K562 (cell line): ENCODE measurements around the gene FLOT2. TPM values are rescaled to one million over a fixed set of nuclear protein-coding genes. Genes with fewer than 3 reads are reported as not detected.
A peak's percentile ranks its signal among the peaks of the same experiment; 100 is the strongest.

Experiments used
- ATAC-seq: fragments of 200-7000 bp; cut with Tn5 transposase; 3 replicates; pipeline ENCODE4 v1.9.1; 2020; ENCODE audit warnings: moderate library complexity
- BruUV-seq: library from RNA; stranded (reverse); fragments of 400-500 nt; replicated peaks from 2 replicates; lab custom pipeline; 2021; lab: Mats Ljungman, UMichigan
- CTCF ChIA-PET: fragments of 300-600 bp; formaldehyde crosslinking; extraction: SDS; loops from one replicate; lab custom pipeline; 2021; ENCODE audit warnings: low intra/inter-chr PET ratio; lab: Yijun Ruan, JAX
- POLR2A ChIA-PET: fragments of 300-600, 350-650 bp; sonication (Branson Sonifier 250); formaldehyde crosslinking; extraction: SDS; loops from one replicate; lab custom pipeline; 2021; ENCODE audit warnings: antibody characterized with exemption, inconsistent platforms; lab: Yijun Ruan, JAX
- DNase-seq, 4 experiments: peaks; one replicate each; pipeline versions ENCODE4 v3.0.0 to v3.0.0-alpha.2; 2011 to 2018; ENCODE audit warnings: low spot score in 3 of 4, mixed read lengths in 3 of 4; ENCODE audit errors: extremely low read depth in 1 of 4
- FAIRE-seq: peaks from 2 replicates; lab custom pipeline; 2011; peaks lifted over from hg19 to GRCh38; lab: Jason Lieb, UNC
- H2AFZ ChIP-seq: 2 replicates; pipeline ENCODE4 v1.6.0; 2011; ENCODE audit warnings: low read depth, low read length, control low read depth, inconsistent platforms
- H3K27ac ChIP-seq: fragments of 200-600 bp; 3 replicates; pipeline ENCODE4 v1.8.0; 2011; ENCODE audit warnings: low read depth, mild to moderate bottlenecking, control low read depth, inconsistent platforms, low read length, moderate library complexity, mixed read lengths; ENCODE audit errors: extremely low read depth
- H3K27me3 ChIP-seq, 2 experiments: fragments of 300-600 bp in 1 of 2; 2 replicates in 1 of 2; 3 replicates in 1 of 2; pipeline versions ENCODE4 v1.6.0 to v1.8.0; 2011; ENCODE audit warnings: inconsistent platforms in 2 of 2, low read length in 2 of 2, mild to moderate bottlenecking in 1 of 2, mixed read lengths in 1 of 2, moderate library complexity in 1 of 2; ENCODE audit not compliant: control insufficient read depth in 2 of 2, insufficient read depth in 2 of 2
- H3K36me3 ChIP-seq: fragments of 300-600 bp; 3 replicates; pipeline ENCODE4 v1.8.0; 2011; ENCODE audit warnings: mild to moderate bottlenecking, low read length, inconsistent platforms; ENCODE audit not compliant: control insufficient read depth, insufficient read depth
- H3K4me1 ChIP-seq, 2 experiments: fragments of 200-600 bp in 1 of 2; replicated peaks in 1 of 2; 2 replicates in 1 of 2; 3 replicates in 1 of 2; pipeline versions ENCODE4 v1.5.1 to v1.8.0; 2011; ENCODE audit warnings: inconsistent platforms in 2 of 2, low read length in 2 of 2, mild to moderate bottlenecking in 1 of 2, mixed read lengths in 1 of 2, moderate library complexity in 1 of 2; ENCODE audit not compliant: control insufficient read depth in 2 of 2, insufficient read depth in 2 of 2
- H3K4me2 ChIP-seq: 2 replicates; pipeline ENCODE4 v1.6.1; 2011; ENCODE audit warnings: low read length, control low read depth, inconsistent platforms, mixed read lengths; ENCODE audit not compliant: insufficient read depth
- H3K4me3 ChIP-seq: fragments of 200-600 bp; sonication (generic), shearing (Covaris generic); 2 replicates; pipeline ENCODE4 v1.5.1; 2016; ENCODE audit warnings: control low read depth, inconsistent platforms
- H3K79me2 ChIP-seq: fragments of 200-600 bp; 3 replicates; pipeline ENCODE4 v1.8.0; 2011; ENCODE audit warnings: low read length, inconsistent platforms; ENCODE audit not compliant: control insufficient read depth, insufficient read depth
- H3K9ac ChIP-seq, 2 experiments: 2 replicates each; pipeline versions ENCODE4 v1.6.0 to v1.6.1; 2011; ENCODE audit warnings: low read depth in 2 of 2, low read length in 2 of 2, control low read depth in 1 of 2, inconsistent platforms in 1 of 2, mild to moderate bottlenecking in 1 of 2, mixed read lengths in 1 of 2; ENCODE audit not compliant: insufficient read depth in 1 of 2
- H3K9me1 ChIP-seq: one replicate; pipeline ENCODE4 v1.6.0; 2011; ENCODE audit warnings: inconsistent platforms, mild to moderate bottlenecking, low read length, moderate library complexity; ENCODE audit not compliant: control insufficient read depth, insufficient read depth
- H3K9me3 ChIP-seq: replicated peaks from 2 replicates; pipeline ENCODE4 v1.5.1; 2011; ENCODE audit warnings: low read depth, low read length, inconsistent platforms; ENCODE audit not compliant: control insufficient read depth, insufficient read depth
- H4K20me1 ChIP-seq: replicated peaks from 2 replicates; pipeline ENCODE4 v1.6.1; 2011; ENCODE audit warnings: low read length, inconsistent platforms, mixed read lengths; ENCODE audit not compliant: control insufficient read depth, insufficient read depth
- POLR2G ChIP-seq: fragments of 200-400 bp; formaldehyde crosslinking; IDR thresholded peaks from 2 replicates; pipeline ENCODE4 v1.6.1; 2017; ENCODE audit warnings: low read depth, mild to moderate bottlenecking, antibody characterized with exemption, low read length, moderate library complexity
- WGBS: fragments of 100-300 bp; shearing (Covaris generic); methylation state at CpG from one replicate; pipeline ENCODE4 v1.1.6; 2016; ENCODE audit warnings: low coverage, mixed read lengths; ENCODE audit not compliant: insufficient coverage; ENCODE audit errors: missing lambda C conversion rate; 5-methylcytosine and 5-hydroxymethylcytosine counted together
- in situ Hi-C: fragments of 300-500 bp; cut with MboI; formaldehyde crosslinking; loops from 4 replicates; pipeline ENCODE4 v1.15.0; 2018; ENCODE audit warnings: inconsistent platforms, mixed read lengths
- intact Hi-C: fragments of 100-400 bp; cut with micrococcal nuclease; formaldehyde crosslinking; loops from 2 replicates; pipeline ENCODE4 v1.14.2; 2022
- polyA plus RNA-seq, 8 experiments: library from polyadenylated mRNA; depleted of rRNA in 4 of 8; stranded (reverse) in 5 of 8; unstranded in 3 of 8; fragments of >200 nt; fragmentation: Nextera tagmentation in 2 of 8; fragmentation: Illumina TruSeq in 1 of 8; extraction: Ambion mirVana in 2 of 8; extraction: Trizol in 1 of 8; gene quantifications; 2 replicates each; pipeline versions ENCODE4 v1.2.1 to v1.2.3, GENCODE V29; 2011 to 2014; ENCODE audit warnings: inconsistent platforms in 1 of 8, missing spikeins in 1 of 8
- total RNA-seq, 7 experiments: library from RNA; depleted of rRNA in 6 of 7; stranded (reverse); fragments of >200 nt in 6 of 7; fragmentation: Illumina TruSeq in 2 of 7; extraction: Trizol in 2 of 7; gene quantifications; 2 replicates each; pipeline versions ENCODE4 v1.2.1 to v1.2.3, GENCODE V29; 2011 to 2021; ENCODE audit warnings: low replicate concordance in 1 of 7
- TF ChIP-seq, protein P1 (sequence below): fragments of 250-450 bp; sonication (Bioruptor Pico); IDR thresholded peaks from 2 replicates; pipeline ENCODE4 v1.4.0; 2020; ENCODE audit warnings: mild to moderate bottlenecking, moderate library complexity, borderline replicate concordance

FLOT2 gene
- total and polyA plus RNA-seq, 9 of the 15 experiments (the other 6 are each of a cell fraction or from before 2014, with no cell fraction given) = 17.5 to 138 (median 41.7) TPM

DNA sequence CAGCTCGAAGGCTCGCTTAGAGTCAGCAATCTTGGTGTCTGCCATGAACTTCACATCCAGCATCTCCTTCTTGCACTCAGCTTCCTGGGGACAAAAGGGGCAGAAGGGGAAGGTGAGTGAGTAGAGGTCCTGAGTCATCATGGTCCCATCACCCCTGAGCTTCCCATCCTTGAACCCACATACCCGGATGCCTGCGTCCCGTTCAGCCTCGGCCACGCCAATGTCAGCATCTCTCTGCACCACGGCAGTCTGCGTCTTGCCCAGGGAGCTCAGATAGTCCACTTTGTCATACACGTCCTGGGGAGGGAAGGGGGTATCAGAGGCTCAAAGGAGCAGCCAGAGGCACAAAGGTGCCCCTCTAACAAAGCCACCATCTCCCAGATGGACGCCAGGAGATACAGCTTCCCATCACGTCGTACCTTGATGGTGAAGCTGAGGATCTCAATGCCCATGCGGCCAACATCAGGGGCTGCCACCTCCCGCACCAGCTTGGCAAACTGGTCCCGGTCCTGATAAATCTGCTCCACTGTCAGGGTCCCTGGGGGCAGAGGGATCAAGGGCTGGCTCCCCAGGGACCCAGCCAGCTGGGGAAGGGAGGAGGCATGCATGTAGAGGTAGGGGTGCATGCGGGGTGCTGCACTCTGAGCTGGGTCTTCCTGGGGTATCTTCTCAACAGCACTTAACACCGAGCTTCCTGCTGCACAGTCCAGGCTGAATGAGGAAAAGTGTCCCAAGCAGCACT lies 15.2 kb downstream of the FLOT2 start:
- Histone ChIP-seq H3K27ac (no peak overlapping the region), H4K20me1 (no peaks in the 10 kb centered on the region; the same call in 1 of the 2 replicates), H3K9ac (peak overlapping the region in 1 of 2 experiments; percentile 86; a peak in 2 of 4 replicates), H3K36me3 (peaks cover 77% of the 10 kb centered on the region), H2AFZ (no peak overlapping the region), H3K4me1 (peaks cover 13 to 47% of the 10 kb centered on the region in 2 experiments; a peak in 4 of 5 replicates)
- FAIRE-seq (no peak), DNase-seq (no peak)
- WGBS = 86% methylated on average over 18 of the region's 18 CpGs
- intact Hi-C loops = no loop called here
- BruUV-seq = no TSS peak
- TF ChIP-seq, protein P1, sequence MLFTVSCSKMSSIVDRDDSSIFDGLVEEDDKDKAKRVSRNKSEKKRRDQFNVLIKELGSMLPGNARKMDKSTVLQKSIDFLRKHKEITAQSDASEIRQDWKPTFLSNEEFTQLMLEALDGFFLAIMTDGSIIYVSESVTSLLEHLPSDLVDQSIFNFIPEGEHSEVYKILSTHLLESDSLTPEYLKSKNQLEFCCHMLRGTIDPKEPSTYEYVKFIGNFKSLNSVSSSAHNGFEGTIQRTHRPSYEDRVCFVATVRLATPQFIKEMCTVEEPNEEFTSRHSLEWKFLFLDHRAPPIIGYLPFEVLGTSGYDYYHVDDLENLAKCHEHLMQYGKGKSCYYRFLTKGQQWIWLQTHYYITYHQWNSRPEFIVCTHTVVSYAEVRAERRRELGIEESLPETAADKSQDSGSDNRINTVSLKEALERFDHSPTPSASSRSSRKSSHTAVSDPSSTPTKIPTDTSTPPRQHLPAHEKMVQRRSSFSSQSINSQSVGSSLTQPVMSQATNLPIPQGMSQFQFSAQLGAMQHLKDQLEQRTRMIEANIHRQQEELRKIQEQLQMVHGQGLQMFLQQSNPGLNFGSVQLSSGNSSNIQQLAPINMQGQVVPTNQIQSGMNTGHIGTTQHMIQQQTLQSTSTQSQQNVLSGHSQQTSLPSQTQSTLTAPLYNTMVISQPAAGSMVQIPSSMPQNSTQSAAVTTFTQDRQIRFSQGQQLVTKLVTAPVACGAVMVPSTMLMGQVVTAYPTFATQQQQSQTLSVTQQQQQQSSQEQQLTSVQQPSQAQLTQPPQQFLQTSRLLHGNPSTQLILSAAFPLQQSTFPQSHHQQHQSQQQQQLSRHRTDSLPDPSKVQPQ (CRISPR knock-in tag) = no peak
- TF ChIP-seq POLR2G = 0 out of 2 replicates have a peak, but pooled peaks have one; percentile 35
- TF ChIP-seq, all 486 proteins: peak for 1
- Histone ChIP-seq H3K9me1 (no peaks in the 10 kb centered on the region), H3K27me3 (no peaks in the 10 kb centered on the region), H3K4me3 (no peak overlapping the region), H3K4me2 (no peak overlapping the region), H3K9me3 (peaks cover 3% of the 10 kb centered on the region), H3K79me2 (no peaks in the 10 kb centered on the region)
- in situ Hi-C loops = no loop called here
- POLR2A ChIA-PET = interaction anchor here (0.6 to 4.3 kb wide), 15 partner anchors 10 to 171 kb away, joined by 3 to 29 read pairs (median 3); partner anchors contain the start of gene PROCA1
- ATAC-seq = no peak
- CTCF ChIA-PET = no interaction called here
